OCI-M1 (cell line): ENCODE data around the gene GTPBP3.
"Not testable (repeated sequence)": the region's sequence is repeated elsewhere in the genome, so short reads cannot be mapped to it uniquely, and the experiment has no call there.

Experiments
- DNase-seq: peaks from one replicate; lab custom pipeline; 2025; lab: John Stamatoyannopoulos, UW

Gene GTPBP3

GRCh38 chr19:17336872-17337674 is at the start of gene GTPBP3:
GTPBP3 (plus strand) TSS chr19:17337553; CDS start chr19:17337612, 59 bp downstream.
- peak; percentile 100 for DNase-seq

- DNase-seq: peak; percentile 68
Observed at GRCh38 chr19:17289489-17289888, 47.9 kb upstream of the GTPBP3 start.

GRCh38 chr19:17292301-17293074 is 44.9 kb upstream of the GTPBP3 start:
- peak; percentile 94 for DNase-seq

- peak; percentile 17 for DNase-seq
Observed at GRCh38 chr19:17293605-17294004, 43.7 kb upstream of the GTPBP3 start.

GRCh38 chr19:17294051-17294891 is 43.1 kb upstream of the GTPBP3 start:
- DNase-seq: peak; percentile 72

- DNase-seq: not testable (repeated sequence)
Observed at GRCh38 chr19:17295551-17295950, 41.8 kb upstream of the GTPBP3 start.

GRCh38 chr19:17296273-17296672 is 41.1 kb upstream of the GTPBP3 start:
- peak; percentile 66 for DNase-seq

- DNase-seq: no peak
Observed at GRCh38 chr19:17296976-17297375, 40.4 kb upstream of the GTPBP3 start.

- DNase-seq: no peak
Observed at GRCh38 chr19:17300992-17301619, 36.2 kb upstream of the GTPBP3 start.

GRCh38 chr19:17302391-17303166 is 34.8 kb upstream of the GTPBP3 start:
- peak; percentile 46 for DNase-seq

- peak; percentile 99 for DNase-seq
Observed at GRCh38 chr19:17303167-17303939, 34.0 kb upstream of the GTPBP3 start, which contains the start of gene ABHD8. ABHD8 (minus strand) TSS chr19:17303425; CDS start chr19:17301616, 1,809 bp downstream.

- no peak for DNase-seq
Observed at GRCh38 chr19:17303940-17304267, 33.4 kb upstream of the GTPBP3 start.

- DNase-seq: no peak
Observed at GRCh38 chr19:17304386-17305215, 32.8 kb upstream of the GTPBP3 start.

- no peak for DNase-seq
Observed at GRCh38 chr19:17305216-17305516, 32.2 kb upstream of the GTPBP3 start.

GRCh38 chr19:17305517-17306284 is 31.7 kb upstream of the GTPBP3 start, which contains the start of gene MRPL34:
MRPL34 (plus strand) TSS chr19:17305872; CDS start chr19:17305893, 21 bp downstream.
- DNase-seq: peak; percentile 100

- DNase-seq: peak; percentile 80
Observed at GRCh38 chr19:17306285-17306714, 31.1 kb upstream of the GTPBP3 start.

- no peak for DNase-seq
Observed at GRCh38 chr19:17307876-17308377, 29.4 kb upstream of the GTPBP3 start.
